ENCODE results near the gene DDR2. TPM values are rescaled to one million over a fixed set of nuclear protein-coding genes. Genes with fewer than 3 reads are reported as not detected.

Gene DDR2
- total RNA-seq, 8 experiments from 2014 or later, result 0.96 to 75.2 (median 28.6) TPM

GRCh38 chr1:162612606-162613400, 19.5 kb upstream of the DDR2 start:
- peak overlapping the region in 1 of 2 donors; percentile 10 for H3K27ac ChIP-seq
- ATAC-seq (replicated peaks in 6 of 8), result peak in 6 of 8 experiments; percentile 31 to 71 (median 53)
- H3K4me3 ChIP-seq, result no peak overlapping the region
- peaks cover 8 to 13% of the 10 kb centered on the region in 2 donors for H3K4me1 ChIP-seq (replicated peaks in 1 of 2)
- in situ Hi-C loops (cut with MboI; ENCODE audit: low pct_unique_long_range_greater_than_20kb in 2 of 9, low sequenced_read_pairs in 9 of 9, unreplicated experiment in 9 of 9), result loop anchor here in 1 of 9 experiments (25.0 kb wide), 1 partner anchor 174 kb away; the partner anchor contains the start of gene HSD17B7
- WGBS, 10 experiments, result 18 to 80% (median 63%) methylated on average over 1 to 8 of the region's 8 CpGs; no CpG with 5 or more reads in 1 of the 10 experiments

GRCh38 chr1:162616848-162617247, 15.4 kb upstream of the DDR2 start:
- Histone ChIP-seq H3K4me3 (no peak overlapping the region), H3K27ac (no peak overlapping the region), H3K4me1 (replicated peaks in 1 of 2) (peaks cover 8 to 13% of the 10 kb centered on the region in 2 donors)
- ATAC-seq (replicated peaks in 6 of 8), result no peak
- in situ Hi-C loops (cut with MboI; ENCODE audit: low pct_unique_long_range_greater_than_20kb in 2 of 9, low sequenced_read_pairs in 9 of 9, unreplicated experiment in 9 of 9), result loop anchor here in 1 of 9 experiments (25.0 kb wide), 1 partner anchor 170 kb away; the partner anchor contains the start of gene HSD17B7
- WGBS, 10 experiments, result 57 to 100% (median 94%) methylated on average over 1 of the region's 1 CpG

- in situ Hi-C loops (cut with MboI; ENCODE audit: low pct_unique_long_range_greater_than_20kb in 2 of 9, low sequenced_read_pairs in 9 of 9, unreplicated experiment in 9 of 9), result loop anchor here in 1 of 9 experiments (25.0 kb wide), 1 partner anchor 170 kb away; the partner anchor contains the start of gene HSD17B7
- WGBS, 10 experiments, result 60 to 100% (median 85%) methylated on average over 1 of the region's 1 CpG; no CpG with 5 or more reads in 4 of the 10 experiments
- H3K4me3 ChIP-seq, result no peak overlapping the region
- no peak overlapping the region for H3K27ac ChIP-seq
- peaks cover 4 to 12% of the 10 kb centered on the region in 2 donors for H3K4me1 ChIP-seq (replicated peaks in 1 of 2)
- no peak for ATAC-seq (replicated peaks in 6 of 8)
Measured at GRCh38 chr1:162617513-162617912, 14.8 kb upstream of the DDR2 start.

GRCh38 chr1:162619076-162619475, 13.2 kb upstream of the DDR2 start:
- no peak for ATAC-seq (replicated peaks in 6 of 8)
- Histone ChIP-seq H3K4me3 (no peak overlapping the region), H3K4me1 (replicated peaks in 1 of 2) (no peaks in the 10 kb centered on the region), H3K27ac (no peak overlapping the region)
- in situ Hi-C loops (cut with MboI; ENCODE audit: low pct_unique_long_range_greater_than_20kb in 2 of 9, low sequenced_read_pairs in 9 of 9, unreplicated experiment in 9 of 9), result loop anchor here in 1 of 9 experiments (25.0 kb wide), 1 partner anchor 168 kb away; the partner anchor contains the start of gene HSD17B7
- WGBS, 10 experiments, result 61 to 100% (median 95%) methylated on average over 2 to 3 of the region's 3 CpGs

GRCh38 chr1:162621256-162621655, 11.0 kb upstream of the DDR2 start:
- Histone ChIP-seq H3K27ac (no peak overlapping the region), H3K4me1 (replicated peaks in 1 of 2) (no peaks in the 10 kb centered on the region), H3K4me3 (no peak overlapping the region)
- ATAC-seq (replicated peaks in 6 of 8), result no peak
- in situ Hi-C loops (cut with MboI; ENCODE audit: low pct_unique_long_range_greater_than_20kb in 2 of 9, low sequenced_read_pairs in 9 of 9, unreplicated experiment in 9 of 9), result loop anchor here in 1 of 9 experiments (25.0 kb wide), 1 partner anchor 166 kb away; the partner anchor contains the start of gene HSD17B7

GRCh38 chr1:162625679-162626078, 6.6 kb upstream of the DDR2 start:
- Histone ChIP-seq H3K27ac (no peak overlapping the region), H3K4me3 (no peak overlapping the region), H3K4me1 (replicated peaks in 1 of 2) (peaks cover 0 to 3% of the 10 kb centered on the region in 2 donors)
- ATAC-seq (replicated peaks in 6 of 8), result no peak
- in situ Hi-C loops (cut with MboI; ENCODE audit: low pct_unique_long_range_greater_than_20kb in 2 of 9, low sequenced_read_pairs in 9 of 9, unreplicated experiment in 9 of 9), result no loop called here
- WGBS, 10 experiments, result 45 to 100% (median 91%) methylated on average over 1 to 2 of the region's 2 CpGs

- 0 to 95% (median 67%) methylated on average over 1 to 2 of the region's 2 CpGs; no CpG with 5 or more reads in 1 of the 10 experiments for WGBS, 10 experiments
- ATAC-seq (replicated peaks in 6 of 8), result peak in 1 of 8 experiments; percentile 8
- in situ Hi-C loops (cut with MboI; ENCODE audit: low pct_unique_long_range_greater_than_20kb in 2 of 9, low sequenced_read_pairs in 9 of 9, unreplicated experiment in 9 of 9), result no loop called here
Measured at GRCh38 chr1:162626094-162626493, 6.2 kb upstream of the DDR2 start.

GRCh38 chr1:162626761-162627160, 5.5 kb upstream of the DDR2 start:
- no peak overlapping the region for H3K4me3 ChIP-seq
- peaks cover 7 to 13% of the 10 kb centered on the region in 2 donors for H3K4me1 ChIP-seq (replicated peaks in 1 of 2)
- ATAC-seq (replicated peaks in 6 of 8), result peak in 2 of 8 experiments; percentile 5 to 10
- in situ Hi-C loops (cut with MboI; ENCODE audit: low pct_unique_long_range_greater_than_20kb in 2 of 9, low sequenced_read_pairs in 9 of 9, unreplicated experiment in 9 of 9), result no loop called here
- H3K27ac ChIP-seq, result no peak overlapping the region
- 0 to 66% (median 26%) methylated on average over 1 to 2 of the region's 2 CpGs; no CpG with 5 or more reads in 1 of the 10 experiments for WGBS, 10 experiments

More at GRCh38 chr1:162626094-162626493, 6.2 kb upstream of the DDR2 start:
- no peak overlapping the region for H3K4me3 ChIP-seq
- H3K4me1 ChIP-seq (replicated peaks in 1 of 2), result peaks cover under 1 to 7% of the 10 kb centered on the region in 2 donors
- H3K27ac ChIP-seq, result no peak overlapping the region

GRCh38 chr1:162627662-162628296, 4.5 kb upstream of the DDR2 start:
- H3K4me3 ChIP-seq, result no peak overlapping the region
- in situ Hi-C loops (cut with MboI; ENCODE audit: low pct_unique_long_range_greater_than_20kb in 2 of 9, low sequenced_read_pairs in 9 of 9, unreplicated experiment in 9 of 9), result no loop called here
- ATAC-seq (replicated peaks in 6 of 8), result no peak
- no peak overlapping the region for H3K27ac ChIP-seq
- H3K4me1 ChIP-seq (replicated peaks in 1 of 2), result peaks cover 17 to 24% of the 10 kb centered on the region in 2 donors
- WGBS, 10 experiments, result 33 to 74% (median 61%) methylated on average over 1 to 3 of the region's 3 CpGs

GRCh38 chr1:162629077-162629627, 3.1 kb upstream of the DDR2 start:
- Histone ChIP-seq H3K27ac (no peak overlapping the region), H3K4me1 (replicated peaks in 1 of 2) (peaks cover 31 to 35% of the 10 kb centered on the region in 2 donors), H3K4me3 (no peak overlapping the region)
- no peak for ATAC-seq (replicated peaks in 6 of 8)
- 77 to 100% (median 95%) methylated on average over 2 to 3 of the region's 3 CpGs for WGBS, 10 experiments
- in situ Hi-C loops (cut with MboI; ENCODE audit: low pct_unique_long_range_greater_than_20kb in 2 of 9, low sequenced_read_pairs in 9 of 9, unreplicated experiment in 9 of 9), result no loop called here

- WGBS, 10 experiments, result 57 to 100% (median 90%) methylated on average over 1 to 2 of the region's 2 CpGs; no CpG with 5 or more reads in 2 of the 10 experiments
- H3K27ac ChIP-seq, result no peak overlapping the region
- in situ Hi-C loops (cut with MboI; ENCODE audit: low pct_unique_long_range_greater_than_20kb in 2 of 9, low sequenced_read_pairs in 9 of 9, unreplicated experiment in 9 of 9), result no loop called here
- no peak overlapping the region for H3K4me3 ChIP-seq
- no peak for ATAC-seq (replicated peaks in 6 of 8)
- H3K4me1 ChIP-seq (replicated peaks in 1 of 2), result peaks cover 36% of the 10 kb centered on the region in 2 donors
Measured at GRCh38 chr1:162629651-162630050, 2.6 kb upstream of the DDR2 start.

GRCh38 chr1:162631546-162632191, 595 bp upstream of the DDR2 start:
- Histone ChIP-seq H3K4me1 (replicated peaks in 1 of 2) (peaks cover 36 to 45% of the 10 kb centered on the region in 2 donors), H3K27ac (peak overlapping the region in 1 of 2 donors; percentile 8), H3K4me3 (no peak overlapping the region)
- in situ Hi-C loops (cut with MboI; ENCODE audit: low pct_unique_long_range_greater_than_20kb in 2 of 9, low sequenced_read_pairs in 9 of 9, unreplicated experiment in 9 of 9), result no loop called here
- WGBS, 10 experiments, result 0 to 73% (median 53%) methylated on average over 2 to 8 of the region's 10 CpGs
- peak; percentile 42 to 79 (median 68) for ATAC-seq (replicated peaks in 6 of 8)

All from motor neuron (in vitro differentiated cells).